IMR-90 (cell line): ENCODE results near the gene MS4A18. TPM values are rescaled to one million over a fixed set of nuclear protein-coding genes. Genes with fewer than 3 reads are reported as not detected.

Experiments used
- ATAC-seq: fragments of 200-7000 bp; cut with Tn5 transposase; 2 replicates; pipeline ENCODE4 v1.9.1; 2020; ENCODE audit warnings: low read depth, mild to moderate bottlenecking, moderate library complexity
- BruUV-seq: library from RNA; stranded (reverse); fragments of 400-500 nt; replicated peaks from 2 replicates; lab custom pipeline; 2021; lab: Mats Ljungman, UMichigan
- CTCF ChIA-PET: fragments of 300-600 bp; formaldehyde crosslinking; extraction: SDS; loops from one replicate; lab custom pipeline; 2021; ENCODE audit warnings: antibody characterized with exemption; lab: Yijun Ruan, JAX
- POLR2A ChIA-PET: fragments of 300-600 bp; sonication (Branson Sonifier 250); formaldehyde crosslinking; loops from one replicate; lab custom pipeline; 2022; ENCODE audit warnings: antibody characterized with exemption; ENCODE audit not compliant: unreplicated experiment; lab: Charles Lee
- DNase-seq: peaks from one replicate; pipeline ENCODE4 v3.0.0; 2013
- H2AFZ ChIP-seq: replicated peaks from 2 replicates; pipeline ENCODE3; 2013; ENCODE audit warnings: low read length, mild to moderate bottlenecking; ENCODE audit not compliant: poor library complexity
- H2AK5ac ChIP-seq: 2 replicates; pipeline ENCODE4 v1.6.1; 2013; ENCODE audit warnings: low read depth, low read length, inconsistent platforms
- H2AK9ac ChIP-seq: replicated peaks from 2 replicates; pipeline ENCODE3; 2013; ENCODE audit warnings: mild to moderate bottlenecking, low read depth, low read length, moderate library complexity; ENCODE audit not compliant: poor library complexity
- H2BK120ac ChIP-seq: 2 replicates; pipeline ENCODE4 v1.6.1; 2013; ENCODE audit warnings: low read depth, low read length, inconsistent platforms
- H2BK15ac ChIP-seq: 3 replicates; pipeline ENCODE4 v1.6.1; 2013; ENCODE audit warnings: low read depth, low read length, inconsistent platforms
- H2BK20ac ChIP-seq: 2 replicates; pipeline ENCODE4 v1.6.1; 2013; ENCODE audit warnings: low read depth, mild to moderate bottlenecking, inconsistent platforms, low read length, moderate library complexity
- H2BK5ac ChIP-seq: 2 replicates; pipeline ENCODE4 v1.6.1; 2013; ENCODE audit warnings: mild to moderate bottlenecking, low read depth, low read length, inconsistent platforms; ENCODE audit not compliant: poor library complexity, severe bottlenecking
- H3K14ac ChIP-seq: replicated peaks from 2 replicates; pipeline ENCODE4 v1.6.1; 2013; ENCODE audit warnings: low read depth, low read length, inconsistent platforms
- H3K18ac ChIP-seq: 2 replicates; pipeline ENCODE4 v1.6.1; 2013; ENCODE audit warnings: low read depth, low read length, control low read depth
- H3K23ac ChIP-seq: 2 replicates; pipeline ENCODE4 v1.6.1; 2013; ENCODE audit warnings: low read depth, low read length, inconsistent platforms
- H3K27ac ChIP-seq: 2 replicates; pipeline ENCODE4 v1.5.1; 2013; ENCODE audit warnings: mild to moderate bottlenecking, control low read depth, low read length; ENCODE audit not compliant: insufficient read depth
- H3K27me3 ChIP-seq: 2 replicates; pipeline ENCODE4 v1.6.1; 2013; ENCODE audit warnings: low read length; ENCODE audit not compliant: control insufficient read depth, insufficient read depth
- H3K36me3 ChIP-seq: 2 replicates; pipeline ENCODE4 v1.6.1; 2013; ENCODE audit warnings: low read length, mixed read lengths; ENCODE audit not compliant: control insufficient read depth, insufficient read depth
- H3K4ac ChIP-seq: 2 replicates; pipeline ENCODE4 v1.6.1; 2013; ENCODE audit warnings: low read depth, low read length, inconsistent platforms
- H3K4me1 ChIP-seq: 2 replicates; pipeline ENCODE4 v1.6.1; 2013; ENCODE audit warnings: low read length, mixed read lengths; ENCODE audit not compliant: control insufficient read depth, insufficient read depth
- H3K4me2 ChIP-seq: 2 replicates; pipeline ENCODE4 v1.6.1; 2013; ENCODE audit warnings: low read depth, mild to moderate bottlenecking, control low read depth, low read length, moderate library complexity
- H3K4me3 ChIP-seq: 2 replicates; pipeline ENCODE4 v1.5.1; 2013; ENCODE audit warnings: low read depth, mild to moderate bottlenecking, control low read depth, low read length, moderate library complexity; ENCODE audit not compliant: insufficient read depth
- H3K56ac ChIP-seq: 2 replicates; pipeline ENCODE4 v1.6.1; 2013; ENCODE audit warnings: low read length, inconsistent platforms; ENCODE audit not compliant: insufficient read depth; ENCODE audit errors: extremely low read depth
- H3K79me1 ChIP-seq, 2 experiments: 2 replicates each; pipeline ENCODE4 v1.6.1; 2013; ENCODE audit warnings: low read length in 2 of 2, inconsistent platforms in 1 of 2, low read depth in 1 of 2
- H3K9ac ChIP-seq: 2 replicates; pipeline ENCODE4 v1.6.1; 2013; ENCODE audit warnings: low read depth, low read length, control low read depth
- H3K9me1 ChIP-seq: 2 replicates; pipeline ENCODE4 v1.6.1; 2013; ENCODE audit warnings: low read length, inconsistent platforms; ENCODE audit not compliant: insufficient read depth
- H3K9me3 ChIP-seq: 2 replicates; pipeline ENCODE4 v1.6.1; 2013; ENCODE audit warnings: low read length; ENCODE audit not compliant: control insufficient read depth, insufficient read depth
- H4K20me1 ChIP-seq: 2 replicates; pipeline ENCODE4 v1.6.1; 2013; ENCODE audit warnings: low read length, inconsistent platforms; ENCODE audit not compliant: insufficient read depth
- H4K5ac ChIP-seq: 2 replicates; pipeline ENCODE4 v1.6.1; 2013; ENCODE audit warnings: mild to moderate bottlenecking, low read depth, low read length, control low read depth
- H4K8ac ChIP-seq, 2 experiments: 2 replicates each; pipeline ENCODE4 v1.6.1; 2013; ENCODE audit warnings: low read depth in 2 of 2, low read length in 2 of 2, control low read depth in 1 of 2, inconsistent platforms in 1 of 2
- H4K91ac ChIP-seq: 2 replicates; pipeline ENCODE4 v1.6.1; 2013; ENCODE audit warnings: low read depth, low read length, inconsistent platforms; ENCODE audit not compliant: insufficient read depth
- BHLHE40 ChIP-seq: fragments of 150-350 bp; IDR thresholded peaks from 2 replicates; pipeline ENCODE4 v1.6.1; 2016; ENCODE audit warnings: mild to moderate bottlenecking, low read depth, low read length
- POLR2A ChIP-seq: IDR thresholded peaks from 2 replicates; pipeline ENCODE4 v1.6.1; 2012; ENCODE audit warnings: mild to moderate bottlenecking, low read depth, low read length
- WGBS, 2 experiments: methylation state at CpG; one replicate each; pipeline versions ENCODE4 v1.1.5 to v1.1.7; 2013; ENCODE audit warnings: missing lambda C conversion rate in 2 of 2; ENCODE audit not compliant: insufficient read length in 1 of 2; ENCODE audit errors: extremely low coverage in 2 of 2; 5-methylcytosine and 5-hydroxymethylcytosine counted together
- dilution Hi-C: fragments of 300-500 bp; cut with HindIII; formaldehyde crosslinking; loops from one replicate; pipeline ENCODE4 v1.14.3; 2018; ENCODE audit warnings: low sequenced_read_pairs; ENCODE audit not compliant: unreplicated experiment
- in situ Hi-C: fragments of 300-500 bp; cut with MboI; formaldehyde crosslinking; loops from 3 replicates; pipeline ENCODE4 v1.14.3; 2019; ENCODE audit warnings: low sequenced_read_pairs, inconsistent platforms, mixed read lengths
- intact Hi-C: fragments of 100-400 bp; cut with micrococcal nuclease; formaldehyde crosslinking; loops from 2 replicates; pipeline ENCODE4 v1.10.0; 2022
- polyA plus RNA-seq, 3 experiments: library from polyadenylated mRNA; depleted of rRNA; stranded (reverse); fragments of >200 nt; gene quantifications; 2 replicates each; pipeline ENCODE4 v1.2.3, GENCODE V29; 2012; ENCODE audit warnings: low replicate concordance in 1 of 3
- total RNA-seq: library from RNA; depleted of rRNA; stranded (reverse); fragments of >200 nt; gene quantifications from 2 replicates; pipeline ENCODE4 v1.2.3, GENCODE V29; 2012
- TF ChIP-seq, protein P1 (sequence below): conservative IDR thresholded peaks from 2 replicates; pipeline ENCODE4 v1.5.1; 2012; ENCODE audit warnings: mild to moderate bottlenecking, low read depth, low read length, improper control_type of control experiment

The MS4A18 gene
- total and polyA plus RNA-seq, 2 of the 4 experiments (the other 2 are of a cell fraction) = not detected

DNA sequence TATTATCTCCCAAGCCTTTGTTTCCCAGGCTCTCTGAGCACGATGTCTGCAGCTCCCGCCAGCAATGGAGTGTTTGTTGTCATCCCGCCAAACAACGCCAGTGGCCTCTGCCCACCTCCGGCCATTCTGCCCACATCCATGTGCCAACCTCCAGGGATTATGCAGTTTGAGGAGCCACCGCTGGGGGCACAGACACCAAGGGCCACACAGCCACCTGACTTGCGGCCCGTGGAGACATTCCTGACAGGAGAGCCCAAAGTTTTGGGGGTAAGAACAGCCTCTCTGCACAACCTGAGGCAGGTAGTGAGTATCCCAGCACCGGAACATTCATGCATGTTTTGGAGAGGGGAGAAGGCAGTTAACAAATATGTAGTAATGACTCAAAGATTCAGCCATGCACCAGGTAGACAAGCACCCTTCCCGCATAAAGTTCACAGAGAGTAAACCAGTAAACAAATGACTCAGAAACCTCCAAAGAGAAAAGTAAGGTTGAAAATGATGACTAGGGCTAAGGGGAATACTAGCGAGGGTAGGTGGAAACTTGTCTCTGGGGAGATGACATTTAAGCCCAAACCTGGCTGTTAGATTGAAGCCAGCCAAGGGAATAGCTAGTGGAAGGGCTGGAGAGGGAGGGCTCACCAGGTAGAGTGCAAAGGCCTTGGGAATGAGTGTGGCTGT lies 39.3 kb downstream of the MS4A18 start:
- ATAC-seq = no peak
- TF ChIP-seq BHLHE40 = no peak
- TF ChIP-seq, protein P1, sequence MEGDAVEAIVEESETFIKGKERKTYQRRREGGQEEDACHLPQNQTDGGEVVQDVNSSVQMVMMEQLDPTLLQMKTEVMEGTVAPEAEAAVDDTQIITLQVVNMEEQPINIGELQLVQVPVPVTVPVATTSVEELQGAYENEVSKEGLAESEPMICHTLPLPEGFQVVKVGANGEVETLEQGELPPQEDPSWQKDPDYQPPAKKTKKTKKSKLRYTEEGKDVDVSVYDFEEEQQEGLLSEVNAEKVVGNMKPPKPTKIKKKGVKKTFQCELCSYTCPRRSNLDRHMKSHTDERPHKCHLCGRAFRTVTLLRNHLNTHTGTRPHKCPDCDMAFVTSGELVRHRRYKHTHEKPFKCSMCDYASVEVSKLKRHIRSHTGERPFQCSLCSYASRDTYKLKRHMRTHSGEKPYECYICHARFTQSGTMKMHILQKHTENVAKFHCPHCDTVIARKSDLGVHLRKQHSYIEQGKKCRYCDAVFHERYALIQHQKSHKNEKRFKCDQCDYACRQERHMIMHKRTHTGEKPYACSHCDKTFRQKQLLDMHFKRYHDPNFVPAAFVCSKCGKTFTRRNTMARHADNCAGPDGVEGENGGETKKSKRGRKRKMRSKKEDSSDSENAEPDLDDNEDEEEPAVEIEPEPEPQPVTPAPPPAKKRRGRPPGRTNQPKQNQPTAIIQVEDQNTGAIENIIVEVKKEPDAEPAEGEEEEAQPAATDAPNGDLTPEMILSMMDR = no peak
- TF ChIP-seq POLR2A = no peak
- H2BK15ac ChIP-seq = no peak overlapping the region
- ChIA-PET CTCF (no interaction called here), POLR2A (interaction anchor here (0.6 kb wide), 1 partner anchor 389 kb away, joined by 3 read pairs; no protein-coding TSS in a partner anchor)
- dilution Hi-C loops (no loop called here), in situ Hi-C loops (no loop called here), intact Hi-C loops (no loop called here)
- H2BK120ac ChIP-seq = no peak overlapping the region
- no peak overlapping the region for H3K4ac ChIP-seq
- no peak overlapping the region for H4K5ac ChIP-seq
- DNase-seq = no peak
- H2BK5ac ChIP-seq = no peak overlapping the region
- H3K4me3 ChIP-seq = no peak overlapping the region
- no peak overlapping the region for H4K91ac ChIP-seq
- no peaks in the 10 kb centered on the region for H4K20me1 ChIP-seq
- no peak overlapping the region for H2AFZ ChIP-seq
- no peak overlapping the region for H4K8ac ChIP-seq
- no peaks in the 10 kb centered on the region for H3K36me3 ChIP-seq
- no peak overlapping the region for H2BK20ac ChIP-seq
- no peak overlapping the region for H3K27ac ChIP-seq
- H3K56ac ChIP-seq = no peak overlapping the region
- WGBS, 2 experiments = 65% methylated on average over 2 of the region's 11 CpGs; no CpG with 5 or more reads in 1 of the 2 experiments
- H3K23ac ChIP-seq = no peak overlapping the region
- H3K14ac ChIP-seq = no peak overlapping the region
- H3K4me1 ChIP-seq = no peaks in the 10 kb centered on the region
- peaks cover 10% of the 10 kb centered on the region for H3K27me3 ChIP-seq
- no peak overlapping the region for H2AK5ac ChIP-seq
- H3K18ac ChIP-seq = no peak overlapping the region
- peak overlapping the region; percentile 31 for H2AK9ac ChIP-seq
- no peaks in the 10 kb centered on the region for H3K9me3 ChIP-seq
- no peak overlapping the region for H3K9ac ChIP-seq
- BruUV-seq = no TSS peak
- H3K4me2 ChIP-seq = no peak overlapping the region
- no peaks in the 10 kb centered on the region for H3K79me1 ChIP-seq
- no peaks in the 10 kb centered on the region for H3K9me1 ChIP-seq
